DMS 273 treated with DMSO at 0.1 percent for 48 hours (cell line): ENCODE measurements around the gene KLC1.
"Not testable (repeated sequence)": the region's sequence is repeated elsewhere in the genome, so short reads cannot be mapped to it uniquely, and the experiment has no call there.

Experiments used
- DNase-seq: peaks from one replicate; lab custom pipeline; 2025; lab: John Stamatoyannopoulos, UW

The KLC1 gene

GRCh38 chr14:103691655-103692054 lies 62.6 kb downstream of the KLC1 start:
- not testable (repeated sequence) for DNase-seq

- DNase-seq = no peak
These were observed 63.1 kb downstream of the KLC1 start for GRCh38 chr14:103692159-103692558.

- no peak for DNase-seq
These were observed 63.9 kb downstream of the KLC1 start for GRCh38 chr14:103692871-103693270.

- DNase-seq = no peak
These were observed 64.5 kb downstream of the KLC1 start for GRCh38 chr14:103693515-103693914.

GRCh38 chr14:103694572-103695026 lies 65.6 kb downstream of the KLC1 start:
- DNase-seq = no peak

GRCh38 chr14:103695296-103696069 lies 66.5 kb downstream of the KLC1 start:
- peak; percentile 45 for DNase-seq

- DNase-seq = no peak
These were observed 67.0 kb downstream of the KLC1 start for GRCh38 chr14:103696070-103696402.

GRCh38 chr14:103696466-103697071 lies 67.6 kb downstream of the KLC1 start:
- no peak for DNase-seq

- DNase-seq = no peak
These were observed 68.2 kb downstream of the KLC1 start for GRCh38 chr14:103697206-103697602.

- no peak for DNase-seq
These were observed 68.8 kb downstream of the KLC1 start for GRCh38 chr14:103697603-103698379.

GRCh38 chr14:103698380-103699260 lies 69.6 kb downstream of the KLC1 start:
- no peak for DNase-seq

- DNase-seq = no peak
These were observed 70.2 kb downstream of the KLC1 start for GRCh38 chr14:103699261-103699661.

GRCh38 chr14:103699901-103700752 lies 71.1 kb downstream of the KLC1 start:
- no peak for DNase-seq

- no peak for DNase-seq
These were observed 71.9 kb downstream of the KLC1 start for GRCh38 chr14:103700753-103701490.

GRCh38 chr14:103702095-103702494 lies 73.1 kb downstream of the KLC1 start:
- DNase-seq = no peak

GRCh38 chr14:103702497-103703432 lies 73.8 kb downstream of the KLC1 start:
- peak; percentile 36 for DNase-seq

GRCh38 chr14:103703433-103704385 lies 74.7 kb downstream of the KLC1 start:
- no peak for DNase-seq

- DNase-seq = no peak
These were observed 75.7 kb downstream of the KLC1 start for GRCh38 chr14:103704708-103705107.
